Suprapubic skin (tissue), 4 donors: ENCODE results near the gene PRSS16. TPM values are rescaled to one million over a fixed set of nuclear protein-coding genes. Genes with fewer than 3 reads are reported as not detected.
"Not testable (repeated sequence)": the region's sequence is repeated elsewhere in the genome, so short reads cannot be mapped to it uniquely, and the experiment has no call there.

Experiments
- DNase-seq, 2 donors: peaks; one replicate each; pipeline ENCODE4 v3.0.0-alpha.2; 2019; ENCODE audit warnings: low spot score in 2 of 2
- H3K27ac ChIP-seq: fragments of 200-600 bp; sonication (generic); one replicate; pipeline ENCODE4 v1.5.1; 2019
- H3K27me3 ChIP-seq: fragments of 200-600 bp; sonication (generic); one replicate; pipeline ENCODE4 v1.5.1; 2019
- H3K36me3 ChIP-seq: fragments of 200-600 bp; sonication (generic); one replicate; pipeline ENCODE4 v1.5.1; 2019
- H3K4me1 ChIP-seq: fragments of 200-600 bp; sonication (generic); one replicate; pipeline ENCODE4 v1.5.1; 2019
- H3K4me3 ChIP-seq: fragments of 200-600 bp; sonication (generic); one replicate; pipeline ENCODE4 v1.5.1; 2019; ENCODE audit warnings: mild to moderate bottlenecking
- H3K9me3 ChIP-seq: fragments of 200-600 bp; sonication (generic); one replicate; pipeline ENCODE4 v1.5.1; 2019
- EP300 ChIP-seq: sonication (generic); formaldehyde crosslinking; IDR thresholded peaks from one replicate; pipeline ENCODE4 v1.6.1; 2017; ENCODE audit warnings: antibody characterized with exemption
- POLR2A ChIP-seq, 2 donors: fragments of 450-650 bp; IDR thresholded peaks; one replicate each; pipeline ENCODE4 v1.6.1; 2017; ENCODE audit warnings: antibody characterized with exemption in 2 of 2, mild to moderate bottlenecking in 2 of 2, moderate library complexity in 2 of 2
- POLR2AphosphoS5 ChIP-seq, 3 donors: sonication (generic); formaldehyde crosslinking; IDR thresholded peaks; one replicate each; pipeline ENCODE4 v1.6.1; 2017; ENCODE audit warnings: antibody characterized with exemption in 3 of 3
- WGBS: methylation state at CpG from one replicate; pipeline ENCODE4 v1.1.5; 2018; 5-methylcytosine and 5-hydroxymethylcytosine counted together
- total RNA-seq, 4 donors: library from RNA; depleted of rRNA; stranded (reverse); fragments of >200 nt; gene quantifications; one replicate each; pipeline ENCODE4 v1.1.0, GENCODE V29; 2016
- TF ChIP-seq, protein P1 (sequence below), 2 donors: fragments of 200-600 bp in 1 of 2; fragments of 450-650 bp in 1 of 2; sonication (generic) in 1 of 2; IDR thresholded peaks; one replicate each; pipeline ENCODE4 v1.5.1; 2016 to 2019; ENCODE audit warnings: antibody characterized with exemption in 2 of 2, mild to moderate bottlenecking in 1 of 2, moderate library complexity in 1 of 2

PRSS16 gene
- total RNA-seq, 4 donors from 2014 or later, result 7.7 to 17.1 (median 13.8) TPM

DNA sequence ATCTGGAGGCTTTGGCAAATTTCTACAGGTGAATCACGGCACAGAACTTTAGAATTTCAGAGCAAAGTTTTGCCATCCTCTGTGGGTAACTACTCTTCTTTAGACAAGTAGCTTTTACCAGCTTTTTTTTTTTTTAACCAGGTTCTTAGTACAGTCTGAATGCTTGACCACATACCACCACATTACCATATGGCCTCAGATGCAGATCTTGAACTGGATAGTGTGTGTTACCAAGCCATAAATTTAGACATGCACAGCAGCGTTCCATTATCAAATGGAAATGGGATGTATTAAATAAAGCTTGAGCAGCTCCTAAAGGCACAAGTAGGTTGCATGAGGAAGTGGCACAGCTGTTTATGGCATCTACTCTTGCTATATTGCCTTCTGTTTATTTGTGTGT, 38.3 kb upstream of the PRSS16 start:
- 62% methylated on average over 2 of the region's 2 CpGs for WGBS
- H3K9me3 ChIP-seq, result no peaks in the 10 kb centered on the region
- H3K4me1 ChIP-seq, result peaks cover 5% of the 10 kb centered on the region
- H3K27me3 ChIP-seq, result peaks cover 75% of the 10 kb centered on the region
- H3K4me3 ChIP-seq, result no peak overlapping the region
- no peaks in the 10 kb centered on the region for H3K36me3 ChIP-seq
- DNase-seq, result no peak
- TF ChIP-seq POLR2A (IDR thresholded peaks at IDR 0.05) (no peak), POLR2AphosphoS5 (IDR thresholded peaks at IDR 0.05) (no peak), EP300 (no peak)
- TF ChIP-seq, protein P1, sequence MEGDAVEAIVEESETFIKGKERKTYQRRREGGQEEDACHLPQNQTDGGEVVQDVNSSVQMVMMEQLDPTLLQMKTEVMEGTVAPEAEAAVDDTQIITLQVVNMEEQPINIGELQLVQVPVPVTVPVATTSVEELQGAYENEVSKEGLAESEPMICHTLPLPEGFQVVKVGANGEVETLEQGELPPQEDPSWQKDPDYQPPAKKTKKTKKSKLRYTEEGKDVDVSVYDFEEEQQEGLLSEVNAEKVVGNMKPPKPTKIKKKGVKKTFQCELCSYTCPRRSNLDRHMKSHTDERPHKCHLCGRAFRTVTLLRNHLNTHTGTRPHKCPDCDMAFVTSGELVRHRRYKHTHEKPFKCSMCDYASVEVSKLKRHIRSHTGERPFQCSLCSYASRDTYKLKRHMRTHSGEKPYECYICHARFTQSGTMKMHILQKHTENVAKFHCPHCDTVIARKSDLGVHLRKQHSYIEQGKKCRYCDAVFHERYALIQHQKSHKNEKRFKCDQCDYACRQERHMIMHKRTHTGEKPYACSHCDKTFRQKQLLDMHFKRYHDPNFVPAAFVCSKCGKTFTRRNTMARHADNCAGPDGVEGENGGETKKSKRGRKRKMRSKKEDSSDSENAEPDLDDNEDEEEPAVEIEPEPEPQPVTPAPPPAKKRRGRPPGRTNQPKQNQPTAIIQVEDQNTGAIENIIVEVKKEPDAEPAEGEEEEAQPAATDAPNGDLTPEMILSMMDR (IDR thresholded peaks at IDR 0.05), result no peak
- H3K27ac ChIP-seq, result no peak overlapping the region

DNA sequence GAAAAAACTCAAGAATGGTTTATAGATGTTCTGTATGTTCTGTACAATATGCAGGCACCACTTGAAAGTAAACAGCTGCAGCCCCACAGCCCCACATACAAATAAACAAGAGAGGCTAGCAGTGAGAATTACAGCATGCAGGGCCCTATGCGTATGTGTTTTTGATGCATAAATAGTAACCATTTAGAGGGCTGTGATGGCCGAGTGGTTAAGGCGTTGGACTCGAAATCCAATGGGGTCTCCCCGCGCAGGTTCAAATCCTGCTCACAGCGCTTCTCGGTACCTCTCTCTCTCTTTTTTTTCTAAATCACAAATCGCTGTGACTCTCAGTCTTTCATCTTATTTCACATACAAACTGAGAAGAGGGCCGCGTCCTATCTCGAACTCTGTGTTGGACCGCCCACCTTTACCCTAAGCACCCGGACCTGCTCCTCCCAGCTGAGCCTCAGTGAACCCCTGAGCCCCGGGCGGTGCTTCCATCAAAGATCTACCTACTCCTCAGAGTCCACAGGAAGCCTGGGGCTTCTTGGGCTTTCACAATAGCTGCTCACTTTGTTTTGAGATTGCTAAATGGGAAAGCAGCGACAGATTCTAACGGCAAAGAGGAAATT, 37.7 kb upstream of the PRSS16 start:
- no peaks in the 10 kb centered on the region for H3K9me3 ChIP-seq
- WGBS, result 80% methylated on average over 18 of the region's 18 CpGs
- peaks cover 75% of the 10 kb centered on the region for H3K27me3 ChIP-seq

DNA sequence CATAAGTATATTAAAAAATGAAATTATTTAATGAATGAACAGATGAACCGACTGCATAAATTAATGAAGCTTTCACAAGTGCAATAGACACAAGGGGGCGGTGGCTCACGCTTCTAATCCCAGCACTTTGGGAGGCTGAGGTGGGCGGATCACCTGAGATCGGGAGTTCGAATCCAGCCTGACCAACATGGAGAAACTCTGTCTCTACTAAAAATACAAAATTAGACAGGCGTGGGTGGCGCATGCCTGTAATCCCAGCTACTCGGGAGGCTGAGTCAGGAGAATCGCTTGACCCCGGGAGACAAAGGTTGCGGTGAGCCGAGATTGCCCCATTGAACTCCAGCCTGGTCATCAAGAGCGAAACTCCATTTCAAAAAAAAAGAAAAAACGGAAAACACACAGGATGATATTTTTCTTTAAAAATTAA, 34.4 kb upstream of the PRSS16 start:
- peaks cover 53% of the 10 kb centered on the region for H3K27me3 ChIP-seq
- 91% methylated on average over 15 of the region's 15 CpGs for WGBS
- not testable (repeated sequence) for DNase-seq, H3K4me1 ChIP-seq, H3K36me3 ChIP-seq, H3K27ac ChIP-seq, H3K9me3 ChIP-seq, H3K4me3 ChIP-seq

More for the DNA sequence above, 37.7 kb upstream of the PRSS16 start:
- DNase-seq, result no peak
- Histone ChIP-seq H3K36me3 (no peaks in the 10 kb centered on the region), H3K4me3 (no peak overlapping the region), H3K27ac (no peak overlapping the region), H3K4me1 (peaks cover 5% of the 10 kb centered on the region)
- TF ChIP-seq POLR2AphosphoS5 (IDR thresholded peaks at IDR 0.05) (no peak), EP300 (no peak), POLR2A (IDR thresholded peaks at IDR 0.05) (no peak)
- TF ChIP-seq, protein P1 (IDR thresholded peaks at IDR 0.05), result no peak

DNA sequence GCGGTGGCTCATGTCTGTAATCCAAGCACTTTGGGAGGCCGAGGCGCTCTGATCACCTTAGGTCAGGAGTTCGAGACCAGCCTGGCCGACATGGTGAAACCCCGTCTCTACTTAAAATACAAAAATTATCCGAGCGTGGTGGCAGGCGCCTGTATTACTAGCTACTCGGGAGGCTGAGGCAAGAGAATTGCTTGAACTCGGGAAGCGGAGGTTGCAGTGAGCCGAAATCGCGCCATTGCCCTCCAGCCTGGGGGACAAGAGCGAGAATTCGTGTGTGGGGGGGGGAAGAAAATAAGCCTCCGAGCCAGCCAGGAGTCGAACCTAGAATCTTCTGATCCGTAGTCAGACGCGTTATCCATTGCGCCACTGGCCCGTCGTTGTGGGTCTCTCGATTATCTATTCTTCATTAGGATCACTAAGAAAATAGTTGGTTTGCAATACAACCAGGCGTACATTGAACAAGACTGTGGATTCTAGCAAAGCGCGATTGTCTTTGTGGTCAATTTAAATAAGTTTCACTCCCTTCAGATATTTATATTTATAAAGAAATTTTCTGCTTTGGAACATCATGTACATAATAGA, 33.9 kb upstream of the PRSS16 start:
- Histone ChIP-seq H3K4me1 (no peaks in the 10 kb centered on the region), H3K27me3 (peaks cover 47% of the 10 kb centered on the region), H3K36me3 (no peaks in the 10 kb centered on the region), H3K27ac (no peak overlapping the region), H3K4me3 (no peak overlapping the region), H3K9me3 (no peaks in the 10 kb centered on the region)
- TF ChIP-seq POLR2AphosphoS5 (IDR thresholded peaks at IDR 0.05) (no peak), POLR2A (IDR thresholded peaks at IDR 0.05) (no peak), EP300 (no peak)
- TF ChIP-seq, protein P1 (IDR thresholded peaks at IDR 0.05), result no peak
- no peak for DNase-seq
- WGBS, result 29% methylated on average over 29 of the region's 29 CpGs

DNA sequence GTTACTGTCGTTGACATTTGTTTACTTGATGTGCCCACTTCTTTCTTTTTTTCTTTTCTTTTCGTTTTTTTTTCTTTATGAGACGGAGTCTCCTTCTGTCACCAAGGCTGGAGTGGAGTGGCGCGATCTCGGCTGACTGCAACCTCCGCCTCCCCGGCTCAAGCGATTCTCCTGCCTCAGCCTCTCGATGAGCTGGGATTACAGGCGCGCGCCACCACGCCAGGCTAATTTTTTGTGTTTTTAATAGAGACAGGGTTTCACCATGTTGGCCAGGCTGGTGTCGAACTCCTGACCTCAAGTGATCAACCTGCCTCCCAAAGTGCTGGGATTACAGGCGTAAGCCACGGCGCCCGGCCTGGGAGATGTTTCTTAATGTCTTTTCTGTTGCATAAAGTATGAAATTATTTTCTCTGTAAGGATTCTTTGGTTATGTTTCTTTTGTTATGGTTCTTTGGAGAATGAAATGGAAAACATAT, 33.3 kb upstream of the PRSS16 start:
- H3K36me3 ChIP-seq, result no peaks in the 10 kb centered on the region
- no peaks in the 10 kb centered on the region for H3K9me3 ChIP-seq
- DNase-seq, result no peak
- no peak overlapping the region for H3K27ac ChIP-seq
- H3K27me3 ChIP-seq, result peaks cover 49% of the 10 kb centered on the region
- no peak overlapping the region for H3K4me3 ChIP-seq
- TF ChIP-seq POLR2AphosphoS5 (IDR thresholded peaks at IDR 0.05) (no peak), EP300 (no peak), POLR2A (IDR thresholded peaks at IDR 0.05) (no peak)
- TF ChIP-seq, protein P1 (IDR thresholded peaks at IDR 0.05), result no peak
- H3K4me1 ChIP-seq, result no peaks in the 10 kb centered on the region
- 22% methylated on average over 19 of the region's 19 CpGs for WGBS
